ENCODE measurements around the gene MRPS31. TPM values are rescaled to one million over a fixed set of nuclear protein-coding genes. Genes with fewer than 3 reads are reported as not detected.

The MRPS31 gene
- total RNA-seq, 2 experiments from 2014 or later, result 27.0 to 60.2 TPM

DNA sequence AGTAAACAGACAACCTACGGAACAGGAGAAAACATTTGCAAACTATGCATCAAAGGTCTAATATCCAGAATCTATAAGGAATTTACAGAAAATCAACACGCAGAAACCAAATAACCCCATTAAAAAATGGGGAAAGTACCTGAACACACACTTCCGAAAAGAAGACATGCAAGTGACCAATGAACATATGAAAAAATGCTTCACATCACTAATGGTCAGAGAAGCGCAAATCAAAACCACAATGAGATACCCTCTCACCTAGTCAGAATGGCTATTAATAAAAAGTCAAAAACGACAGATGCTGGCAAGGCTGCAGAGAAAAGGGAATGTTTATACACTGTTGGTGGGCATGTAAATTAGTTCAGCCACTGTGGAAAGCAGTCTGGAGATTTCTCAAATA lies 47.9 kb upstream of the MRPS31 start:
- H3K36me3 ChIP-seq (ENCODE audit: insufficient read depth, low read length), result peaks cover 14% of the 10 kb centered on the region
- no peak overlapping the region for H3K4me2 ChIP-seq (ENCODE audit: low read length)
- no peaks in the 10 kb centered on the region for H3K9me3 ChIP-seq (ENCODE audit: low read length)
- no peak overlapping the region for H2AFZ ChIP-seq (ENCODE audit: low read length)
- TF ChIP-seq CTCF (conservative IDR thresholded peaks at IDR 0.05; ENCODE audit: low read length) (no peak), EZH2phosphoT487 (IDR thresholded peaks at IDR 0.05; ENCODE audit: borderline replicate concordance, low read depth, low read length) (no peak)
- POLR2A ChIA-PET, result no interaction called here
- no peaks in the 10 kb centered on the region for H4K20me1 ChIP-seq (ENCODE audit: insufficient read depth, low read length)
- CTCF ChIA-PET (ENCODE audit: unreplicated experiment), result no interaction called here
- no TSS peak for BruUV-seq (replicated peaks)
- peaks cover 3% of the 10 kb centered on the region for H3K4me1 ChIP-seq (ENCODE audit: insufficient read depth, low read length, poor library complexity, severe bottlenecking)
- H3K79me2 ChIP-seq (ENCODE audit: insufficient read depth, low read depth, low read length), result no peaks in the 10 kb centered on the region
- intact Hi-C loops (cut with micrococcal nuclease; ENCODE audit: unreplicated experiment), result no loop called here
- no peak overlapping the region for H3K27ac ChIP-seq (ENCODE audit: low read depth, low read length, poor library complexity, severe bottlenecking)
- H3K9me2 ChIP-seq (ENCODE audit: insufficient read depth, low read length), result no peaks in the 10 kb centered on the region
- H3K4me3 ChIP-seq (ENCODE audit: low read depth, low read length, poor library complexity, severe bottlenecking), result no peak overlapping the region
- DNase-seq (ENCODE audit: low spot score), result no peak

DNA sequence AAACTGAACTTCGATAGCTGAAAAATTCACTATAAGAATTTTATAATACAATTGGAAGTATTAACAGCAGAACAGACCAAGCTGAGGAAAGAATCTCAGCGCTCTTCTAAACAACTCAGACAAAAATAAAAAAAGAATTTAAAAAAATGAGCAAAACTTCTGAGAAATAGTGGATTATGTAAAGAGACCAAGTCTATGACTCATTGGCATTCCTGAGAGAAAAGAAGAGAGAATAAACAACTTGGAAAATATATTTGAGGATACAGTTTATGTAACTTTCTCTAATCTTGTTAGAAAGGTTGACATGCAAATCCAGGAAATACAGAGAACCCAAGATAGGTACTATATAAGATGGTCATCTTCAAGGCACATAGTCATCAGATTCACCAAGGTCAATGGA lies 43.8 kb upstream of the MRPS31 start:
- BruUV-seq (replicated peaks), result no TSS peak
- Histone ChIP-seq H3K4me1 (ENCODE audit: insufficient read depth, low read length, poor library complexity, severe bottlenecking) (peaks cover 16% of the 10 kb centered on the region), H3K4me2 (ENCODE audit: low read length) (no peak overlapping the region), H3K36me3 (ENCODE audit: insufficient read depth, low read length) (peaks cover 45% of the 10 kb centered on the region), H3K9me2 (ENCODE audit: insufficient read depth, low read length) (no peaks in the 10 kb centered on the region), H3K4me3 (ENCODE audit: low read depth, low read length, poor library complexity, severe bottlenecking) (no peak overlapping the region), H3K9me3 (ENCODE audit: low read length) (no peaks in the 10 kb centered on the region), H3K79me2 (ENCODE audit: insufficient read depth, low read depth, low read length) (no peaks in the 10 kb centered on the region), H4K20me1 (ENCODE audit: insufficient read depth, low read length) (no peaks in the 10 kb centered on the region), H3K27ac (ENCODE audit: low read depth, low read length, poor library complexity, severe bottlenecking) (no peak overlapping the region), H2AFZ (ENCODE audit: low read length) (no peak overlapping the region)
- POLR2A ChIA-PET, result interaction anchor here (0.7 to 1.5 kb wide), 3 partner anchors 9 to 1065 kb away, joined by 3 to 4 read pairs (median 3); no protein-coding TSS in a partner anchor
- intact Hi-C loops (cut with micrococcal nuclease; ENCODE audit: unreplicated experiment), result loop anchor here (1.0 kb wide), 1 partner anchor 38 kb away; no protein-coding TSS in a partner anchor
- CTCF ChIA-PET (ENCODE audit: unreplicated experiment), result no interaction called here
- TF ChIP-seq EZH2phosphoT487 (IDR thresholded peaks at IDR 0.05; ENCODE audit: borderline replicate concordance, low read depth, low read length) (no peak), CTCF (conservative IDR thresholded peaks at IDR 0.05; ENCODE audit: low read length) (no peak)
- DNase-seq (ENCODE audit: low spot score), result no peak

DNA sequence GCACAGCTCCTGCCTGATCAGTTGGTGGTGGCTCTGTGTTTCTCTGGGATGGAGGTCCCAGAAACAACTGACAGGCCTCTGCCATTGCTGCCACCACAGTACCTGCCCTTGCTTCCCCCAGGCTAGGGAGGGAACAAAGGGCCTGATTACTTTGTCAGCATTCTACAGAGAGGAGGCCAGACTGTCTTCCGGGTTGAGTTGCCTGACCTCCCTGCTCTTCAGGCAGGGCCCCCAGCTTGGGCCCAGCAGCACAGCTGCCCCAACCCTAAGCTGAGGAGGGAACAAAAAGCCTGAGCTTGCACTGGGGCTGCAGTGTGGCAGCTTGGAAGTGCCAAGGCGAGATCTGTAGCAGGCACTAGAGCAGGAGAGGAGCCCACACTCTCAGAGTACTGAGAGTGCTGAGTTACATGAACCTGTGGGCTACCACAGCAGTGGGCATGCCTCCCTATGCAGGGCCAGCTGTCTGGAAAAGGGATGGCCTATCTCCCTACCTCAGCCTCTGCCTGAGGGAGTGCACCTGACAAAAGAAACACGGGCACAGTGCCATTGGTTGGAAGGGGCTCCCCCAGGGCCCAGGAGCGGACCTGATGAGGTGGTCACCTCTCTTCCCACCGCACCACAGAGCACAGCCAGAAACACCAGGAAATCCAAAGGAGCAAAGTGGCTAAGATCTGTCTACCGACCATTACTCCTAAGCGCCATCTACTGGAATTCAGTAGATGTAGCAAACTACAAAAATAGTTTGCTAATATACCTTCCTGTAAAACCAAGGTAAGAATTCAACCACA lies 42.9 kb upstream of the MRPS31 start:
- ChIA-PET CTCF (ENCODE audit: unreplicated experiment) (no interaction called here), POLR2A (interaction anchor here (1.5 kb wide), 1 partner anchor 20 kb away, joined by 4 read pairs; no protein-coding TSS in a partner anchor)
- no peak overlapping the region for H3K27ac ChIP-seq (ENCODE audit: low read depth, low read length, poor library complexity, severe bottlenecking)
- no peaks in the 10 kb centered on the region for H3K9me3 ChIP-seq (ENCODE audit: low read length)
- intact Hi-C loops (cut with micrococcal nuclease; ENCODE audit: unreplicated experiment), result loop anchor here (1.0 kb wide), 1 partner anchor 37 kb away; no protein-coding TSS in a partner anchor
- no peak overlapping the region for H3K4me3 ChIP-seq (ENCODE audit: low read depth, low read length, poor library complexity, severe bottlenecking)
- no peaks in the 10 kb centered on the region for H4K20me1 ChIP-seq (ENCODE audit: insufficient read depth, low read length)
- TF ChIP-seq EZH2phosphoT487 (IDR thresholded peaks at IDR 0.05; ENCODE audit: borderline replicate concordance, low read depth, low read length) (no peak), CTCF (conservative IDR thresholded peaks at IDR 0.05; ENCODE audit: low read length) (peak; percentile 91)
- H2AFZ ChIP-seq (ENCODE audit: low read length), result no peak overlapping the region
- peaks cover 16% of the 10 kb centered on the region for H3K4me1 ChIP-seq (ENCODE audit: insufficient read depth, low read length, poor library complexity, severe bottlenecking)
- no peaks in the 10 kb centered on the region for H3K79me2 ChIP-seq (ENCODE audit: insufficient read depth, low read depth, low read length)
- DNase-seq (ENCODE audit: low spot score), result peak; percentile 73
- H3K4me2 ChIP-seq (ENCODE audit: low read length), result no peak overlapping the region
- BruUV-seq (replicated peaks), result no TSS peak
- no peaks in the 10 kb centered on the region for H3K9me2 ChIP-seq (ENCODE audit: insufficient read depth, low read length)
- H3K36me3 ChIP-seq (ENCODE audit: insufficient read depth, low read length), result peaks cover 54% of the 10 kb centered on the region

All from OCI-LY7 (cell line).